Measurements from ENCODE around the gene IRAK4.
"Not testable (repeated sequence)": the region's sequence is repeated elsewhere in the genome, so short reads cannot be mapped to it uniquely, and the experiment has no call there.

The IRAK4 gene

DNA sequence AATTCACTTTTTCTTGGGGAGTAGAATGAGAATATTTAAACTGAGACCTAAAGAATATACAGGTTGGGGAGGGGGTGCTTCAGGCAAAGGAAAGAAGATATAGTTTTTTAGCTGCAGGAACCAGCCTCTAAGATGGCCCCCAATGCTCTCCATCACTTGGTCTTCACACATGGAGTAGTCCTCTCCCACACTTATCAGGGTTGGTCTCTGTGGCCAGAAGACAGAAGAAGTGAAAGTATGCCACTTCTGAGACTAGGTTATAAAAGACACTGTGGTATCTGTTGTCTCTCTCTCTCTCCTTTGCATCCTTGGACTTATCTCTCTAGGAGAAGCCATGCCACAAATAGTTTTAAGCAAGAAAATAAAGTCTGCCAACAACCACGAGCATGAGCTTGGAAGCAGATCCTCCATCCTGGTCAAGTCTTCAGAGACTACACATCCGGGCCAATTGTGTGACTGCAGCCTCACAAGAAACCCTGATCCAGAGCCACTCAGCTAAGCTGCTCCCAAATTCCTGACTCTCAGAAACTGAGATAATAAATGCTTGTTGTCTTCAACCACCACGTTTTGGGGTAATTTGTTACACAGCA lies 18.1 kb upstream of the IRAK4 start:
- no peak overlapping the region for H3K27ac ChIP-seq
- H3K27me3 ChIP-seq = no peaks in the 10 kb centered on the region
- no peaks in the 10 kb centered on the region for H3K4me1 ChIP-seq (ENCODE audit: control insufficient read depth in 1 of 2, insufficient read depth in 1 of 2, low read depth in 1 of 2, low read length in 1 of 2)
- H3K36me3 ChIP-seq = peaks cover 45% of the 10 kb centered on the region
- H3K4me3 ChIP-seq (ENCODE audit: low read depth in 1 of 2, low read length in 1 of 2) = no peak overlapping the region
- no peak for TF ChIP-seq CTCF (IDR thresholded peaks at IDR 0.05)
- no peaks in the 10 kb centered on the region for H3K9me3 ChIP-seq

DNA sequence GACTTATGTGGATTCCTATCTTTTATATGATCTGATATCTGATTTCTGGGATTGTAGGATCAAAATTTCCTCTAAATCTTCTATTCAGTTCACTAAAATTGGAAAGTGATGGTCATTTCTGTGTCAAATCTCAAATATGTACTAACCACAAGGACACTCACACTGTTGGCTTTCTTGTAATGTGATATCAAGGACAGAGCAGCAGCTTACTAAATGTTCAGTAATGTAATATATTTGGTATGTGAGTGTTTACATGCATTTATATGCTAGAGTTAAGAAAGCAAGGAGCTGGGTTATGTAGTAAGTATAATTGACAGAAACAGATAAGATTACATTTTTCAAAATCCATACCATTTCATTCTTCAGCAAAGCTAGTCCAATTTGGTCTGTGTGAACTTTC lies 16.6 kb upstream of the IRAK4 start:
- H3K9me3 ChIP-seq = no peaks in the 10 kb centered on the region
- no peak overlapping the region for H3K4me3 ChIP-seq (ENCODE audit: low read depth in 1 of 2, low read length in 1 of 2)
- TF ChIP-seq CTCF (IDR thresholded peaks at IDR 0.05) = no peak
- no peaks in the 10 kb centered on the region for H3K27me3 ChIP-seq
- no peaks in the 10 kb centered on the region for H3K4me1 ChIP-seq (ENCODE audit: control insufficient read depth in 1 of 2, insufficient read depth in 1 of 2, low read depth in 1 of 2, low read length in 1 of 2)
- H3K36me3 ChIP-seq = peaks cover 37% of the 10 kb centered on the region
- H3K27ac ChIP-seq = no peak overlapping the region

GRCh38 chr12:43744826-43745225 lies 13.9 kb upstream of the IRAK4 start:
- no peak for TF ChIP-seq CTCF (IDR thresholded peaks at IDR 0.05)
- peaks cover 37% of the 10 kb centered on the region for H3K36me3 ChIP-seq

DNA sequence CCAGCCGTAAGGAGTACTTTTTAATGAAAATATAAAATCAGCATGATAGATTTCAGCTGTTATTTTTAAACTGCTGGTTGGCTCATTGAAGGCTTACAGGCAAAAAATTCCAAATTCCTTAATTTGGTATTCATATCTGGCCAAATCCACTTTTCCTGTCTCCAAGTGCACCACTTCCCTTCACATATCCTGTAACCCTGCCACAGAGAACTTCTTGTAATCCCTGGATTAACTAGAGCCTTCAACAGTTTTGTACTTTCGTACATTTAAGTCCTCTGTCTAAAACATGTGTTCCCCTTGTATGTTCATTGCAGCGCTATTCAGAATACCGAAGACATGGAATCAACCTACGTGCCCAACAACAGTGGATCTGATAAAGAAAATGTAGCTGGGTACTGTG lies 9.7 kb upstream of the IRAK4 start:
- H3K27ac ChIP-seq = no peak overlapping the region
- H3K27me3 ChIP-seq = no peaks in the 10 kb centered on the region
- H3K4me3 ChIP-seq (ENCODE audit: low read depth in 1 of 2, low read length in 1 of 2) = no peak overlapping the region
- H3K9me3 ChIP-seq = no peaks in the 10 kb centered on the region
- no peak for TF ChIP-seq CTCF (IDR thresholded peaks at IDR 0.05)
- H3K4me1 ChIP-seq (ENCODE audit: control insufficient read depth in 1 of 2, insufficient read depth in 1 of 2, low read depth in 1 of 2, low read length in 1 of 2) = no peaks in the 10 kb centered on the region
- H3K36me3 ChIP-seq = peaks cover 15% of the 10 kb centered on the region

More at GRCh38 chr12:43744826-43745225, 13.9 kb upstream of the IRAK4 start:
- H3K4me1 ChIP-seq (ENCODE audit: control insufficient read depth in 1 of 2, insufficient read depth in 1 of 2, low read depth in 1 of 2, low read length in 1 of 2) = no peaks in the 10 kb centered on the region
- no peak overlapping the region for H3K27ac ChIP-seq
- no peak overlapping the region for H3K4me3 ChIP-seq (ENCODE audit: low read depth in 1 of 2, low read length in 1 of 2)
- H3K9me3 ChIP-seq = no peaks in the 10 kb centered on the region
- no peaks in the 10 kb centered on the region for H3K27me3 ChIP-seq

DNA sequence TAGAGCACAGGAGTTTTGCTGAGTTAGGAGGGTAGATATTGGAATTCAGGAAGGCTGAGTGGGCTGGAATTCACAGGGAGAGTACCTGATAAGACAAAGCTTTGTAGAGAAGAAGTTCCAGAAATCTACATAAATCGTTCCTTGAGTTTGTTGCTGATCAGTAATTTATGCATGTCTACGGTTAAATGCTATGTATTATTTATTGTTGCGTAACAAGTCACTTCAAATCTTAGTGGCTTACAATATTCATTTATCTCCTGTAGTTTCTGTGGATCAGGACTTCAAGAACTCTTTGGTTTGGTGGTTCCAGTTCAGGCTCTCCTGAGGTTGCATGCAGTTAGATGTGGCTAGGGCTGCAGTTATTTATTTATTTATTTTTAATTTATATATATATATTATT lies 7.9 kb upstream of the IRAK4 start:
- TF ChIP-seq CTCF (IDR thresholded peaks at IDR 0.05) = no peak
- H3K9me3 ChIP-seq = no peaks in the 10 kb centered on the region
- H3K27me3 ChIP-seq = no peaks in the 10 kb centered on the region
- no peaks in the 10 kb centered on the region for H3K4me1 ChIP-seq (ENCODE audit: control insufficient read depth in 1 of 2, insufficient read depth in 1 of 2, low read depth in 1 of 2, low read length in 1 of 2)
- no peak overlapping the region for H3K27ac ChIP-seq
- H3K4me3 ChIP-seq (ENCODE audit: low read depth in 1 of 2, low read length in 1 of 2) = no peak overlapping the region
- H3K36me3 ChIP-seq = no peaks in the 10 kb centered on the region

- not testable (repeated sequence) for H3K4me1 ChIP-seq (ENCODE audit: control insufficient read depth in 1 of 2, insufficient read depth in 1 of 2, low read depth in 1 of 2, low read length in 1 of 2); H3K27ac ChIP-seq; H3K27me3 ChIP-seq; H3K4me3 ChIP-seq (ENCODE audit: low read depth in 1 of 2, low read length in 1 of 2); H3K9me3 ChIP-seq; H3K36me3 ChIP-seq
These were observed 7.4 kb upstream of the IRAK4 start for GRCh38 chr12:43751360-43751759.

Measured in neutrophil (primary cell).